Esophagus muscularis mucosa (tissue), 4 donors: ENCODE data around the gene CACNA1G. TPM values are rescaled to one million over a fixed set of nuclear protein-coding genes. Genes with fewer than 3 reads are reported as not detected.

Source experiments
- DNase-seq: peaks from one replicate; pipeline ENCODE4 v3.0.0-alpha.2; 2017; ENCODE audit errors: extremely low spot score
- H3K27ac ChIP-seq, 4 donors: fragments of 200-600 bp; sonication (generic); replicated peaks in 1 of 4; 1 replicate in 3 of 4; 2 replicates in 1 of 4; pipeline ENCODE4 v1.5.1; 2016 to 2019; ENCODE audit warnings: mild to moderate bottlenecking in 1 of 4
- H3K27me3 ChIP-seq, 4 donors: fragments of 200-600 bp; sonication (generic); one replicate each; pipeline versions ENCODE4 v1.5.1 to v1.6.0; 2016 to 2019
- H3K36me3 ChIP-seq, 4 donors: fragments of 200-600 bp; sonication (generic); one replicate each; pipeline ENCODE4 v1.5.1; 2016 to 2019
- H3K4me1 ChIP-seq, 4 donors: fragments of 200-600 bp; sonication (generic); one replicate each; pipeline ENCODE4 v1.5.1; 2016 to 2019
- H3K4me3 ChIP-seq, 4 donors: fragments of 200-600 bp; sonication (generic); 1 replicate in 2 of 4; 2 replicates in 2 of 4; pipeline ENCODE4 v1.5.1; 2016 to 2019; ENCODE audit warnings: mild to moderate bottlenecking in 4 of 4, moderate library complexity in 1 of 4
- H3K9me3 ChIP-seq, 4 donors: fragments of 200-600 bp; sonication (generic); 1 replicate in 3 of 4; 2 replicates in 1 of 4; pipeline ENCODE4 v1.5.1; 2016 to 2019
- CTCF ChIP-seq, 3 experiments: fragments of 200-600 bp in 2 of 3; fragments of 450-650 bp in 1 of 3; sonication (generic) in 2 of 3; IDR thresholded peaks; one replicate each; pipeline ENCODE4 v1.5.1; 2017 to 2019; ENCODE audit warnings: antibody characterized with exemption in 3 of 3, mild to moderate bottlenecking in 2 of 3, moderate library complexity in 1 of 3
- EP300 ChIP-seq: sonication (generic); formaldehyde crosslinking; IDR thresholded peaks from one replicate; pipeline ENCODE4 v1.6.1; 2017; ENCODE audit warnings: antibody characterized with exemption
- POLR2A ChIP-seq: fragments of 450-650 bp; IDR thresholded peaks from one replicate; pipeline ENCODE4 v1.6.1; 2017; ENCODE audit warnings: antibody characterized with exemption, moderate library complexity, mild to moderate bottlenecking, low read depth
- POLR2AphosphoS5 ChIP-seq, 2 donors: sonication (generic); formaldehyde crosslinking; IDR thresholded peaks; one replicate each; pipeline ENCODE4 v1.6.1; 2017; ENCODE audit warnings: antibody characterized with exemption in 2 of 2
- WGBS: methylation state at CpG from one replicate; pipeline ENCODE4 v1.1.5; 2018; 5-methylcytosine and 5-hydroxymethylcytosine counted together
- intact Hi-C: fragments of 100-400 bp; cut with DNase I; formaldehyde crosslinking; loops from one replicate; pipeline ENCODE4 v1.15.1; 2023
- total RNA-seq, 4 donors: library from RNA; depleted of rRNA; stranded (reverse); fragments of >200 nt; gene quantifications; one replicate each; pipeline versions ENCODE4 v1.1.0 to v1.2.1, GENCODE V29; 2016

CACNA1G gene
- total RNA-seq, 4 donors from 2014 or later = 0.39 to 0.63 (median 0.50) TPM; not detected in 1

GRCh38 chr17:50590946-50591737 lies 30.6 kb downstream of the CACNA1G start:
- no peak overlapping the region for H3K4me3 ChIP-seq
- no peak overlapping the region for H3K27ac ChIP-seq
- no peaks in the 10 kb centered on the region for H3K27me3 ChIP-seq
- H3K4me1 ChIP-seq = peaks cover 19 to 27% (median 24%) of the 10 kb centered on the region in 4 donors
- no peaks in the 10 kb centered on the region for H3K9me3 ChIP-seq
- no peak for TF ChIP-seq CTCF (IDR thresholded peaks at IDR 0.05)
- no peak for TF ChIP-seq POLR2A
- no peak for TF ChIP-seq POLR2AphosphoS5 (IDR thresholded peaks at IDR 0.05)
- no peak for TF ChIP-seq EP300
- 98% methylated on average over 12 of the region's 24 CpGs for WGBS
- no peak for DNase-seq
- H3K36me3 ChIP-seq = no peaks in the 10 kb centered on the region
- intact Hi-C loops = no loop called here

GRCh38 chr17:50593321-50593720 lies 32.8 kb downstream of the CACNA1G start:
- no peak for TF ChIP-seq POLR2AphosphoS5 (IDR thresholded peaks at IDR 0.05)
- Histone ChIP-seq H3K9me3 (no peaks in the 10 kb centered on the region), H3K4me3 (no peak overlapping the region), H3K27ac (no peak overlapping the region), H3K4me1 (peaks cover 19 to 25% (median 22%) of the 10 kb centered on the region in 4 donors), H3K36me3 (no peaks in the 10 kb centered on the region), H3K27me3 (no peaks in the 10 kb centered on the region)
- intact Hi-C loops = no loop called here
- no peak for DNase-seq
- WGBS = 61% methylated on average over 6 of the region's 10 CpGs

- no peak overlapping the region for H3K4me3 ChIP-seq
- intact Hi-C loops = no loop called here
- 81% methylated on average over 11 of the region's 11 CpGs for WGBS
- no peaks in the 10 kb centered on the region for H3K27me3 ChIP-seq
- H3K36me3 ChIP-seq = no peaks in the 10 kb centered on the region
- H3K4me1 ChIP-seq = peaks cover 10 to 16% (median 12%) of the 10 kb centered on the region in 4 donors
- H3K27ac ChIP-seq = no peak overlapping the region
- H3K9me3 ChIP-seq = no peaks in the 10 kb centered on the region
- no peak for TF ChIP-seq CTCF (IDR thresholded peaks at IDR 0.05)
- no peak for TF ChIP-seq EP300
- TF ChIP-seq POLR2AphosphoS5 (IDR thresholded peaks at IDR 0.05) = no peak
- no peak for TF ChIP-seq POLR2A
- DNase-seq = no peak
Measured at GRCh38 chr17:50594128-50594823, 33.8 kb downstream of the CACNA1G start.

- Histone ChIP-seq H3K27me3 (no peaks in the 10 kb centered on the region), H3K4me3 (no peak overlapping the region), H3K27ac (no peak overlapping the region), H3K36me3 (no peaks in the 10 kb centered on the region), H3K4me1 (peaks cover 4 to 9% (median 6%) of the 10 kb centered on the region in 4 donors), H3K9me3 (no peaks in the 10 kb centered on the region)
- DNase-seq = no peak
- intact Hi-C loops = no loop called here
- no peak for TF ChIP-seq POLR2AphosphoS5 (IDR thresholded peaks at IDR 0.05)
- TF ChIP-seq EP300 = no peak
- WGBS = 94% methylated on average over 21 of the region's 21 CpGs
Measured at GRCh38 chr17:50594892-50595291, 34.4 kb downstream of the CACNA1G start.

GRCh38 chr17:50596191-50597037 lies 35.9 kb downstream of the CACNA1G start:
- DNase-seq = no peak
- intact Hi-C loops = no loop called here
- no peak overlapping the region for H3K27ac ChIP-seq
- TF ChIP-seq CTCF (IDR thresholded peaks at IDR 0.05) = peak in 1 of 3 experiments; percentile 8
- no peak for TF ChIP-seq EP300
- H3K4me1 ChIP-seq = no peaks in the 10 kb centered on the region
- 81% methylated on average over 21 of the region's 34 CpGs for WGBS
- no peaks in the 10 kb centered on the region for H3K9me3 ChIP-seq
- no peaks in the 10 kb centered on the region for H3K36me3 ChIP-seq
- no peak overlapping the region for H3K4me3 ChIP-seq
- no peaks in the 10 kb centered on the region for H3K27me3 ChIP-seq
